ENCODE results near the gene PAFAH2.

PAFAH2 gene

GRCh38 chr1:25997828-25998761 lies at the start of gene PAFAH2:
Gene PAFAH2, minus strand, starts transcription at chr1:25998063. Its CDS starts 7,247 bp downstream, at chr1:25990816.
- peak; percentile 99 for DNase-seq (ENCODE audit: low read depth)

GRCh38 chr1:26047278-26047874 lies 49.5 kb upstream of the PAFAH2 start:
- DNase-seq (ENCODE audit: low read depth), result no peak

GRCh38 chr1:26046246-26047095 lies 48.6 kb upstream of the PAFAH2 start:
- DNase-seq (ENCODE audit: low read depth), result no peak

GRCh38 chr1:26045722-26046245 lies 47.9 kb upstream of the PAFAH2 start, which contains the start of gene SLC30A2:
Gene SLC30A2, minus strand, starts transcription at chr1:26046118. Its CDS starts 222 bp downstream, at chr1:26045896.
- DNase-seq (ENCODE audit: low read depth), result no peak

GRCh38 chr1:26044971-26045721 lies 47.3 kb upstream of the PAFAH2 start:
- DNase-seq (ENCODE audit: low read depth), result no peak

- no peak for DNase-seq (ENCODE audit: low read depth)
These were observed 46.6 kb upstream of the PAFAH2 start for GRCh38 chr1:26044414-26044813.

- DNase-seq (ENCODE audit: low read depth), result no peak
These were observed 45.9 kb upstream of the PAFAH2 start for GRCh38 chr1:26043765-26044164.

- DNase-seq (ENCODE audit: low read depth), result no peak
These were observed 44.1 kb upstream of the PAFAH2 start for GRCh38 chr1:26041978-26042377.

- DNase-seq (ENCODE audit: low read depth), result no peak
These were observed 43.5 kb upstream of the PAFAH2 start for GRCh38 chr1:26041401-26041800.

GRCh38 chr1:26038904-26039303 lies 41.0 kb upstream of the PAFAH2 start:
- no peak for DNase-seq (ENCODE audit: low read depth)

- no peak for DNase-seq (ENCODE audit: low read depth)
These were observed 40.6 kb upstream of the PAFAH2 start for GRCh38 chr1:26038477-26038876.

GRCh38 chr1:26037904-26038303 lies 40.0 kb upstream of the PAFAH2 start:
- no peak for DNase-seq (ENCODE audit: low read depth)

- no peak for DNase-seq (ENCODE audit: low read depth)
These were observed 39.0 kb upstream of the PAFAH2 start for GRCh38 chr1:26036756-26037281.

- DNase-seq (ENCODE audit: low read depth), result peak; percentile 73
These were observed 38.3 kb upstream of the PAFAH2 start for GRCh38 chr1:26035959-26036755.

- DNase-seq (ENCODE audit: low read depth), result peak; percentile 93
These were observed 37.5 kb upstream of the PAFAH2 start for GRCh38 chr1:26035203-26035958.

- no peak for DNase-seq (ENCODE audit: low read depth)
These were observed 36.8 kb upstream of the PAFAH2 start for GRCh38 chr1:26034504-26035202.

GRCh38 chr1:26032656-26033357 lies 34.9 kb upstream of the PAFAH2 start:
- DNase-seq (ENCODE audit: low read depth), result no peak

- peak; percentile 63 for DNase-seq (ENCODE audit: low read depth)
These were observed 33.9 kb upstream of the PAFAH2 start for GRCh38 chr1:26031611-26032220.

Measured in EH (cell line).